ENCODE data around the gene MYLK.

MYLK gene

DNA sequence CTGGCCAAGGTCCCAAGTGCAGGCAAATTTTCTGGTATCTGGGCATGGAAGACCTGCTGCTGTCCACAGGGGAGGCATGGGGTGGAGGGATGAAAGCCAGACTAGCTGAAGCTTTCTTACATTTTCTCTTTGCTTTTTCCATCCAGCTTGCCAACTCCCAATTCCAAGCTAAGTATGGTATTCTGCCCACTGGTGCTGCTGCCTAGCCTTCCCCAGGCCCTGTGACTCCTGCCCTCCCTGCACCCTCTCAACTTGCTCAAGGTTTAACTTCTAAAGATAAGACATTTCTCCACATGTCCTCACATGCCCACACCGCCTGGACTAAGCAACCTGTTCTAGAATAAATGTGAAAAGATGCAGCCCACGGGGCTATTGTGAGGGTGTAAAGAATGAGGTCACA, 239.8 kb downstream of the MYLK start:
- no peak for DNase-seq (ENCODE audit: low read depth in 3 of 3)

DNA sequence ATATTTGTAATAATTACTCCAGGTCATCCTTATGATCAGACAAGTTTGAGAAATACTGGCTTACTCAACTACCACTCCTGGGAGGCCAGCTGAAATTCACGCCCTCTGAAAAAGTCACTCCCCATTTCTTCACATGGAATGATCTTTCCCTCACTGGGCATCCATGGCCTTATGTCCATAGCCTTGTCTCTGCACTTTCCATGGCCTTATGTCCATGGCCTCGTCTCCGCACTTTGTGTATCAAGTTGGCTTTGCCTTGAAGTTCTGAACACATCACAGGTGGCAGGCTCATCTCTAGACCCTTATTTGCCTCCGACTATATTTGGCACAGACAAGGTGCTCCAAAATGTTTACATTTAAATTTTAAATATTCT, 241.2 kb downstream of the MYLK start:
- DNase-seq (ENCODE audit: low read depth in 3 of 3), result no peak

DNA sequence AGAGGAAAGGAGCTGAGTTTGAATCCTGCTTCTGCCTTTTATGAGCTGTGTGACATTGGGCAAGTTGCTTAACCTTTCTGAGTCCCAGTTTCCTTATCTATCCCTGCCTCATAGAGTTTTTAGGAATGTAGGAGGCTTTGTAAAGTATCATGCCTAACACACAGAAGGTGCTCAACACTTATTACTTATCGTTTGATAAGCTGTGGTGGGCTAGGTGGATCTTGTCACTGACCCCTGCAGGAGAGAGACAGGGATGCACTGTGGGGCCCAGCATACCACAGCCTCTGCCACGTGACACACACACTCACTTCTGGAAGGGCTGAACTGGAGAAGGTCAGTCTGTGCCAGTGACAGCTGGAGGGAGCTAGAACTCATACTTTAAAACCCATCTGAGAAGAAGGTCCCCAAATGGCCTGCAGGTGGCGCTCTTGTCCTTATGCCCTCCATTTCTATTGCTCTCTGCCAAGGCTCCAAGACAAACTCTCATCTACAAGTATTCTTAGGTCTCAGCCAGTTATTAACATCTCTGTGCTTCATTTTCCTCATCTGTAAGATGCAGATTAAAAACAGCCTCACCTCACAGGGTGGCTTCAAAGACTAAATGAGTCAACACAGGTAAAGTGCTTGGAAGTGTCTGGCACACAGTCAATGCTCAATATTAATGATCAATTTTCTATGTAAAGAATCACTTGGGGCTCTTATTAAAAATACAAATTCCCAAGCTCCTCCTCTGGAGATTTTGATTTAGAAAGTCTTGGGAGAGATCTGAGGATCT, 241.8 kb downstream of the MYLK start:
- DNase-seq (ENCODE audit: low read depth in 3 of 3), result peak in 1 of 3 experiments; percentile 18

DNA sequence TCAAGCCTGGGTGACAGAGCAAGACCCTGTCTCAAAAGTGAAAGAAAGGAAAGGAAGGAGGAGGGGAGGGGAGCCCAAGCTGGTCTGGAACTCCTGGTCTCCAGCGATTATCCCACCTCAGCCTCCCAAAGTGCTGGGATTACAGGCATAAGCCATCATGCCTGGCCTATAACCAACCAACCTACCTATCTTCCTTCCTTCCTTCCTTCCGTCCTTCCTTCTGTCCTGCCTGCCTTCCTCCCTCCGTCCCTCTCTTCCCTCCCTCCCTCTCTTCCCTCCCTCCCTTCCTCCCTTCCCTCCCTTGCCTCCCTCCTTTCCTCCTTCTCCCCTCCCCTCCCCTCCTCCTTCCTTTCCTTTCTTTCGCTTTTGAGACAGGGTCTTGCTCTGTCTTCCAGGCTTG, 242.6 kb downstream of the MYLK start:
- DNase-seq (ENCODE audit: low read depth in 3 of 3), result no peak

DNA sequence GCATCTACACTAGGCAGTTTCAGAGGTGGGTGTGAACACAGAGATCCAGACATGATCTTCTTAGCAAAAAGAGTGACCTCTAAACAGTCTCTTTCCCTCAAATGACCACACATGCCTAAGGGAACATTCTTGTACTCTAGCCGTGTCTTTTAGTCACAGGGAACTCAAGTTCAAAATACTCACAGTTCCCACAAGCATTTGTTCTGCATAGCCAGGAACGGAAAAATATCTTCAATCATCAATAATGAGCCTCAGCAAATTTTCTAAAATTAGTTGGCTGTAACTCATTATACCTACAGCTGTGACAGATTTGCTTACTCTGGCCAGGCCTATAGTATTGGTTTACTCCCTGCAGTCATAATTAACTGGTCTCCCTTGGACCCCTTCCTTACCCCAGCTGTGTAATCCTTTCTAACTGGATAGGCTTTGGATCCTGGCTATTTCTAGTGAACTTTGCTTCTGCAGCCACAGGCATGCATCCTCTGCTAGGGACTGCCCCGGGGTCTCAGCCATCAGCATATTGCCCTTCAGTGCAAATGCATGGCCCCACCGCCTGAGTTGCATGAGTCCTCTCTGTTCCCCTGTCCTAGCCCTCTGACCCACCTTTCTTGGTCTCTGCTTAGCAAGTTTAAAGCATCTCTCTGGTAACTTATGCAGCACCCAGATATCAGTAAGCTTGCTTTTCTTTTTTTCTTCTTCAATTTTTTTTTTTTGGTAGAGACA, 243.2 kb downstream of the MYLK start:
- DNase-seq (ENCODE audit: low read depth in 3 of 3), result no peak

DNA sequence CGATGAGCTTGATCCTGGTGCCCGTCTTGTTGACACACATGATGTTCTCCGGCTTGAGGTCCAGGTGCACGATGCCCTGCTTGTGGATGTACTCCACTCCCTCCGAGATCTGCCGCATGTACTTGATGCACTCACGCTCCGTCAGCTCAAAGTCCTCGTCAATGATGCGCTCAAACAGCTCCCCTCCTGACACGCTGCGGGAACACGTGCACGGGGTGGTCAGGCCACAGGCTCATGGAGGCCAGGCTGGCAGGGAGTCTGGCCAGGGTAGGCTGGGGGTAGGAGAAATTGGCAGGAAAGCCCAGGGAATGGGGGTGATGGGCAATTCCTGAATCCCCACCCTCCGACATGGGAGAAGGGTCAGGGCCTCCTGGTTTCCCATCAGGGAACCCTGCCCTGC, 243.8 kb downstream of the MYLK start:
- no peak for DNase-seq (ENCODE audit: low read depth in 3 of 3)

DNA sequence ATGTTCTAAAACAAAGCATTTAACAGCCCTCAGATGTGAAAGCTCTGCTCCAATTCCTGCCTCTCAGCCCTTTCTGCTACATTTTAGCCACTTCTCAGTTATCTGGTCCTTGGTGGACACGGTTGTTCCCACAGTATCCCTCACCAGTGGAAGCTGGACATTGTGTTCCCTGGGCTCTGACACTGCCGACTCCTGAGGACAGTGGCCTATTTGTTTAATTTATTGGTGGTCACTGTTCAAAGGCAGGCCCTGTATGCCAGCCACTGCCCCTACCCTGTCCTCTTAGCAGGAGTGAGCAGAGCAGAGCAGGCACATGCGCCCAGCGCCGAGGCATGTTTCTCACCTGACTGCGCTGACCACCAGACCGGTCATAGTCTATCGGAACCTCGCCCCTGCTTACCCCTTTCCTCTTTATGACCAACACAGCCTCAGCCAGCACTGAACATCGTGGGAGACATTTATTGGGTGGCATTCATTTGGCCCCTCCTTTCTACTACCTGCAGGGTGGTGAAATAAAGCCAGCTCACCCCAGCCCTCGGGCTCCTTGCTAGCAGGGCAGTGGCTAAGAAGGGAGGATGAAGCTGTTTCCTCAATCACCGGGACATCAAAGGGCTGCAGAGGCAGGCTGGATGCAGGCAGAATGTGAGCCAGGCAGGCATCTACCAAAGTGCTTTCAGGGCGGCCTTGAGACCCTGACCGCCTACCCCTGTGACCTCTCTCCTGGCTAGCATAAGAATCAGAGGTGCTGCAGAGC, 245.0 kb downstream of the MYLK start:
- DNase-seq (ENCODE audit: low read depth in 3 of 3), result no peak

DNA sequence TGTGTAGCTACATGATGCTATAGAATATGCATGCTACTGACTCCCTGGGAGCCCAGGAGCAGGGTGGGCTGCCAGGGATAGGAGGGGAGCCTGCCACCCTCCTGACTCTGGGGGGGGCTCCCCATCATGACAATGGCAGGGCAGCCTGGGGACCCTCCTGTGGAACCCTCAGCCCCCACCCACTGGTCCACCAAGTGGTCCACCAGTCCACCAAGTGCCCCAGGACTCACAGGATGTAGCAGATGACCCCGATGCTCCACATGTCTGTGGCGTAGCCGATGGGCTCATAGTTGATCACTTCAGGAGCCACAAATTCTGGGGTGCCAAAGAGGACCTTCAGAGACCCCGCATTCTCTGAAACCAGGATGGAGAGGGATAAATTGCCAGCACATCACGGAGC, 246.3 kb downstream of the MYLK start:
- DNase-seq (ENCODE audit: low read depth in 3 of 3), result no peak

DNA sequence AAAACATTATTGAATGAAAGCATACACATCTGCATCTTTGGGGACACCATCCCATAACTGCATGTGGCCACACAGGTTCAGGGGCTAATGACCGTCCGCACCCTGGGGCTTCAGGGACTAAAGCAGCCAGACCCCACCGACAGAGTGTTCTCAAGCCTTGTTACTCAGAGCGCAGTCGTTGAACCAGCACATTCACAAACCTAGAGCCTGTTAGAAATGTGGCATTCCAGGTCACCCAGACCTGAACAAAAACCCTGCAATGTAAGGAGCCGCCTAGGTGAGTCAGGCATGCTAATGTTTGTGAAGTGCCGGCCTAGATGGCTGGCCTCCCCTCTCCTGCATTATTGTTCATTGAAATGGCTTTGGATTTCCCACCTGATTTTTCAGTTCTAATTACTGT, 247.0 kb downstream of the MYLK start:
- DNase-seq (ENCODE audit: low read depth in 3 of 3), result no peak

DNA sequence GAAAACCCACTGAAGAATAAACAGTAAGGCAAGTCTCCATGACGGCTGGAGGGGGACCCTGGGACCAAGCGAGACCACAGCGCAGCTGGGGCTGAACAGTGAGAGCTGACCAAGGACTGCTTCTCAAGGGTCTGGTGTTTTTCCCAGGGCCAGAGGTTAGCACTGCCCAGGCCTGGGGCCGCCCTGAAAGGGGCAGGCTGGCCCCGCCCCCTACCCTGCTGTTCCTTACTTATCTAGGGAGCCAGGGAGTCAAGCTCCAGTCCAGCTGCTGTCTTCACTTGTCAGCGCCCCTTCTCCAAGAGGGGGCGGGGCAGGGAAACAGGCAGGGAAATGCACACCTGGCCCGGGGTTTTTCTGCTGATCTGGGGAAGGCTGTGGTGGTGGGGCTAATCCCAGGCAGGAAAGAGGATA, 247.7 kb downstream of the MYLK start:
- DNase-seq (ENCODE audit: low read depth in 3 of 3), result no peak

DNA sequence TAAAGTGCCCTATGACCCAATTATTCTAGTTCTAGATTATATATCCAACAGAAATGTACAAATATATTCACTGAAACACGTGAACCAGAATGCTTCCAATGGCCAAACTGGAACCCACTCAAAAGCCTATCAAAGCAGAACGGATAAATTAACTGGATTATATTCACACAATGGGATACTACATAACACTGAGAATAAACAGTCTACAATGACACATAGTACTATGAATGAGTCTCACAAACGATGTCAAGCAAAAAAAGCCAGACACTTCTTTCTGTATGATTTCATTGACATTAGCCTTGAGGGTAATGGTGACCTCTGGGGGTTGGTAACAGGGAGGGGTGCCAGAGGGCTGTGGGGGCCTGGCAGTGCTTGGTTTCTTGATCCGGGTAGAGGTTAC, 248.4 kb downstream of the MYLK start:
- no peak for DNase-seq (ENCODE audit: low read depth in 3 of 3)

DNA sequence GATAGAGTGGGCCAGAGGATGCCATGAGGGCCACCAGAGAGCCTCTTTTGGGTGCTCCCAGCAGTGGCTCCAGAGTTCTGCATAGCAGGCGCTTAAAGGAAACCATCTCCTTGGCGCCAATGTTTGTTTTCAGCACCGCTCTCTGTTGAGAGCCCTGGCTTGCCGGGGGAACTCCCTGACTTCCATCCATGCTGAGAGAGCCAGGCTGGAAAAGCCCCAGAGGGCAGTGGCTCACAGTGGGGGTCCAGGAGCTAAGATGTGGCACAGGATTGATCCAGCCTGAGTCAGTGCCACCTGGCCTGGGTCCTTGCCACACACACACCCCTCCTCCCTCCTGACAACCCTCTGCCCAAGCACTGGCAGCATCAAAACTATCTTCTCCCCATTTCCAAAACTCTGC, 248.9 kb downstream of the MYLK start:
- no peak for DNase-seq (ENCODE audit: low read depth in 3 of 3)

DNA sequence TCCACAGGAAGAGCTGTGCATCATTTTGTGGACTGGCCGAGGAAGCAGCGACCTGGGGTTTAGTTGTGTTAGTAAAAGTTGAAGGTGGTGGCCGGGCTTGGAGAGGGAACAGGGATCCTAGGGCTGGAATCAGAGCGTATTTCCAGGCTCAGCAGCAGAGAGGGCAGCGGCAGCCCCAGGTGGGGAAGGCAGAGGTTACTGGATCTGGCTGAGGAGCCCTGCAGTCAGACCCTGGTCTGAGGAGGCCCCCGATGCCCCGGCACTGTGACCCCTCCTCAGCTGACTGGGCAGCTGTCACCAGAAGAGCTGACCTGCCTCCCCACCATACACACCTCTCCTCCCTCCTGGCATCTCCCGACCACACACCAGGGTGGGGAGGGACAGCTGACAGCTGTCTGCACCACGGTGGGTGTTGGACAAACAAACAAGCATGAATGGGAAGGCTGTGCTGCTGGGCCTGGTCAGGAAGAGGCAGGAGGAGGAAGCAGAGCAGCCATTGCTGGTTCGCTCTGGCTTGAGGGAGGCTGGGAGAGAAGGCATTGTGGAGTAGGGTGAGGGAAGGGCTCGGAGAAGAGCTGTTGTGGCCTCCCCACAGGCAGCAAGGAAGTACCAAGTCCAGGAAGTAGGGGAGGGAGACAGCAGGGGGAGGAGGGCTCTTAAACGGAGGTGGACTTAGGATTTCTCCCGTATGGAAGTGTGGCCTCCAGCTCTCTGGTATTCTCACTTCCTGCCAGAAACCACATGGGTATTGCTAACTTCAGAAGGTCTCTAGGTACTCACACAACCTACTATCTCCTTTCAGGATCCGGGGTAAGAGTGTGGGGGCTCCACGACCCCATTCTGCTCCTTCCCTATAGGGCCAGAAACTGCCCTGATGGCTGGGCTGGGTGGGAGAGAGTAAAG, 249.7 kb downstream of the MYLK start:
- no peak for DNase-seq (ENCODE audit: low read depth in 3 of 3)

DNA sequence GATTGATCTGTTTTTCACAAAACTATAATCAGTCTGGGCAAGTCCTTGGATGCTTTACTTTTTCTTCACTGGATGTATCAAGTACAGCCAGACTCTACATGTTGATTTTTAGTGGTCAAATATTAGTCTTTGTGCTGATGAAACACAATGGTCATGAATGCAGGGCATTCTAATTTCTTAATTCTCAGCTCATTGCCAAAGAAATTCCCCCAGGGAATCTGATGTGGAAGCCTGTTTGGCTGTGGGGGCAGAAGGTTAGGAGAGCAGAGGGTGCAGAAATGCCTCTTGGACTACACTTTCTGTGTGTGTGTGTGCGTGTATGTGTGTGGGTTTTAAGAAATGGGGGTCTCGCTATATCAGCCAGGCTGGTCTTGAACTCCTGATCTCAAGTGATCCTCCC, 250.6 kb downstream of the MYLK start:
- no peak for DNase-seq (ENCODE audit: low read depth in 3 of 3)

DNA sequence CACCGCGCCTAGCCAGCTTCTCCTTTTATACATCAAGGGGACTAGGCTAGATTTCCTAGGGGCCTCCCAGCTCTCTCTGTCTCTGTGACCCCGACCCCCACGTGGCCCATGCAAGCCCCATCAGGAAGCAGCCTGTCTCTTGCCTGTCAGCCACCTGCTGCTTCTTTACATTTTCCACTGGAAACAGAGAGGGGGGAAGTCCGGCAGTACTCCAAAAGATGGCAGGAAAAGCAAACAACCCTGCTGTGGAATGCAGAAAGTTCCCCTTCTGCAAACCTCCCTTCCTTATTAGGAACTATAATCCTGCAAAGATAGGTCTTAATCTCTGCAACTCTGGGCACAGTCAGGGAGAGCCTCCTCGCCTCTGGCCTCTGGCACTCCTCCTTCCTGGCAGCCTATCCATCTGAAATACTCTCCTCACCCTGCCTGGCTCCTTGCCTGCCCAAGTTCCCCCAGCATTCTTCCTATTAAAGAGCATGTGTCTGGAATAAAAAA, 251.9 kb downstream of the MYLK start:
- no peak for DNase-seq (ENCODE audit: low read depth in 3 of 3)

DNA sequence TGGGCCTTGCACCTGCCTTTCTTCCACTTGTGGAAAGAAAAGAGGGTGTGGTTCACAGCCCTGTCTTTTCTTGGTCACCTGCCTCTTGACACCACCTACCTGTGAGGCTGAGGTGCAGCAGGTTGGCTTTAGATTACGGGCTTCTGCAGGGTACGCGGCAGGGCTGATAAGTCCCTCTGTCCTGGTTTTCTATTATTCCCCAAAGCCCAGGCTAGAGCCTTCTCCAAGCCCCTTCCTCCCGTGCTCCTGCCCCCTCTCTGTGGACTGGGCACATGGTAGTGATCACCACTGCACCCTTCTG, 254.4 kb downstream of the MYLK start:
- DNase-seq (ENCODE audit: low read depth in 3 of 3), result no peak

DNA sequence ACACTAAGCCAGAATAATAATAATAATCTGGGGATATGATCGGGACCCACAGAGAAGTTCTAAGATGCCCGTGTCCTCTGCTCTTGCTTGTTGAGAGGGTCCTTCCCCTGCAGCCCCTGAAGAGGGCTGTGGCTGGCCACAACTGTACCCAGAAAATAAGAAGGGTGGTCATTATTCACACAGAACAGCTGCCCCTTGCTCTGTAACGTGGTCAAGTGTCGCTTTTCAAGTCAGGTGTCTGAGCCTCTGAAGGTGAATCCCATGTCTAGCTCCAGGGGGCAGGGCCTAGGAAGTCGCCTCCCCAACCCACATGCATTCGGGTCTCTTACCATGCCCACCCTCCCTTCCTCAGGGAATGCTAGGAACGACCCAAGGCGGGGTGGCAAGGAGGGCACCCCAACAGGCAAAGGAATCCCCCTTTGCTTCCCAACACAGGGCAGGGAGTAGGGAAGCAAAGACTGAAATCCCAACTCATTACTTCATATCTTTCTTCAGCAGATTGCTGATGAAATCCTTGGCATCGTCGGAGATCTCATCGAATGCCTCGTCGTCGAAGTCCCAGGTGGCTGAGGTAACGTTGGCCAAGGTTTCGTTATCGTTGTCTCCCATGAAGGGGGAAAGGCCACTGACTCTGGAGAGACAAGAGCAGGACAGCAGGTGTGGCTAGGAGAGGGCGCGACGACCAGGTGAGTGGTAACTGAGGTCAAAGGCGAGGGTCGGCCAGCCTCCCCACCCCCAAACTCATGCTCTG, 255.0 kb downstream of the MYLK start:
- DNase-seq (ENCODE audit: low read depth in 3 of 3), result no peak

DNA sequence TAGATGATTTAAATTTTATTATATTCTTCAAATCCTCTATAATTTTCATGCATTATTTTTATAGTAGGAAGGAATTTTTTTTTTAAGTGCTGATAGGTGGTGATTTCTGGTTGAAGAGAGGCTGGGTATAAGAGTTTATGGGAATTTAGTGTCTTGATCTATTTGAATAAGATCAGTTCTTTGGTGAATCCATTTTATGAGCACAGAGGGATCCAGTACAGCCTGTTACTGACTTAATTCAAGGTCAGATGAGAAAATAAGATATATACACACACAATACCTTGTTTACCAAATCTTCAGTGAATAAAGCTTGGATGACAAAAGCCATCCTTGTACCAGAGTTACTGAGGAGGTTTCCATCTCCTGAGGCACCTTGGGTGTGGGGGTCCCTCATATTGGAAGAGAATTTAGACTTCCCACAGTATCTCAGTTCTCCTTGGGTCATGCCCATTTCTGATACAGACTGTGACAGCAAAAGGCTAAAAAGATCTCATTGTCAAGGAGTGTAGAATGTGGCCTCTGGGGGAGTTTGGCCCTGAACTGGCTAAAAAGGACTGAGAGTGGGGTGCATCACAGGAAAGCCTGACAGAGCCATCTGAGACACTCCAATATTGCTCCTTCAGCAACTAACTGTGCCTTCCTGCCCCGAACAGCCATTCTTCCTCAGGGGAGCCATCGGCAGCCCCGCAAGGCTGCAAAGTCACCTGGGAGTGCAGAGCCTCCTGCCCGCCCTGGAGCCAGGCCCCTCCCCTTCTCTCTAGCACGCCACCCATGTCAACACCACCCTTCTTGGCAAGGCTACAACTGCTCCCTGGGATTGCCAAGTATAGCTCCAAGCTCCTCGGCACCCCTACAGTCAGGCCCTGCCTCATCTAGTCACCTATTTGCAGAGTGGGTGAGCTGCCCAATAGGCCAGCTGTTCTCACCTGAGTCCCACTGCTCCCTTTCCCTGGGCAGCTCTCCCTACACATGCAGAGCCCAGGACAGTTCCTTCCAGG, 256.2 kb downstream of the MYLK start:
- DNase-seq (ENCODE audit: low read depth in 3 of 3), result no peak

DNA sequence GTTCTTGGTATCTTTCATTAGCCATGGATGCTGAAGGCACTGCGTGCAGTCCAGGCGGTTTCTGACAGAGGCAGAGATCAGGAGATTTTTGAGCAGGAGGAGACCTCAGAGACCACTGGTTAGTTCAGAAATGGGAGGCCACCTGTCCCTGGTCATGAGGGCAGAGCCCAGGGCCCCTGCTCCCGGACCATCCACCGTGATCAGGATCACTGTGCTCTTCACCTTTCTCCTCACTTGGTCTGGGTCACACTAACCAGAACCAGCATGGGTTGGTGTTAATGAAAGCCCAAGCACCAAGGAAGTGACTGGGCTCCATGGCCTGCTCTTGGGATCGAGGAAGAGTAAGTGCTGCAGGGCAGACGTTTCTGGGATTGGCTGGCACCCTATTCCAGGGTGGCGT, 257.3 kb downstream of the MYLK start:
- no peak for DNase-seq (ENCODE audit: low read depth in 3 of 3)

DNA sequence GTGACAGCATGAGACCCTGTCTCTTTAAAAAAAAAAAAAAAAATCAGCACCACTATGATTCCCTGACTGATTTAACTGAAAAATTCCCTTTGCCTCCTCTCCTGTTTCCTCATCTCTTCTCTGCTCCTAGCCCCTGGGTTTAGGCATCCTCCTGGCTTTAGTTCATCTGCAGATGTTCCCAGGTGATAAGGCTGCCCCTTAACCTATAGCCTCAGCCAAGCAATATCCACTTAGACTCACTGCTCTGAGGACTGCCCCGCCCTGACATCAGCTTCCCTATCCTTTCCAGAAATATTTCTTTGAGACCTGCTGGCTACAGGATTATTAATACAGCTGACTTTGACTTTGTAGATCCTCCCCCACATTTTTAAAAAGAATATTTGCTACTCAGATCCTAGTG, 259.8 kb downstream of the MYLK start:
- DNase-seq (ENCODE audit: low read depth in 3 of 3), result no peak
